ENCODE data around the gene NDUFAF3. TPM values are rescaled to one million over a fixed set of nuclear protein-coding genes. Genes with fewer than 3 reads are reported as not detected.

Gene NDUFAF3
- total and polyA plus RNA-seq, 12 donors, result 154 to 280 (median 170) TPM

GRCh38 chr3:48984663-48985062 lies 37.3 kb upstream of the NDUFAF3 start:
- H3K9me3 ChIP-seq, result no peaks in the 10 kb centered on the region
- no peak overlapping the region for H3K4me3 ChIP-seq
- intact Hi-C loops (cut with DNase I), result loop anchor here in 5 of 10 donors (5.0 kb wide), 3 partner anchors 108 to 468 kb away; partner anchors contain the start of gene QRICH1 (in 2 of the 5)
- H3K27me3 ChIP-seq, result no peaks in the 10 kb centered on the region
- DNase-seq (no peak), ATAC-seq (no peak)
- peaks cover 0 to 76% (median 51%) of the 10 kb centered on the region in 9 donors for H3K36me3 ChIP-seq
- no peak overlapping the region for H3K27ac ChIP-seq
- TF ChIP-seq CTCF (IDR thresholded peaks at IDR 0.05), result no peak
- H3K4me1 ChIP-seq, result peaks cover 8 to 27% (median 11%) of the 10 kb centered on the region in 9 donors

GRCh38 chr3:48985831-48986376 lies 36.0 kb upstream of the NDUFAF3 start:
- peaks cover 0 to 64% (median 39%) of the 10 kb centered on the region in 9 donors for H3K36me3 ChIP-seq
- no peaks in the 10 kb centered on the region for H3K27me3 ChIP-seq
- ATAC-seq (no peak), DNase-seq (no peak)
- no peaks in the 10 kb centered on the region for H3K9me3 ChIP-seq
- intact Hi-C loops (cut with DNase I), result loop anchor here in 5 of 10 donors (5.0 kb wide), 3 partner anchors 106 to 466 kb away; partner anchors contain the start of gene QRICH1 (in 2 of the 5)
- peaks cover 8 to 23% (median 16%) of the 10 kb centered on the region in 9 donors for H3K4me1 ChIP-seq
- 87 to 94% methylated on average over 7 of the region's 7 CpGs for WGBS, 2 donors
- H3K27ac ChIP-seq, result no peak overlapping the region
- H3K4me3 ChIP-seq, result no peak overlapping the region
- no peak for TF ChIP-seq CTCF (IDR thresholded peaks at IDR 0.05)

- H3K27me3 ChIP-seq, result no peaks in the 10 kb centered on the region
- no peaks in the 10 kb centered on the region for H3K9me3 ChIP-seq
- H3K27ac ChIP-seq, result peak overlapping the region; percentile 71 to 93 (median 88)
- intact Hi-C loops (cut with DNase I), result loop anchor here in 6 of 10 donors (1.0 to 5.0 kb wide), 5 partner anchors 32 to 463 kb away; partner anchors contain the start of genes QRICH1 (in 2 of the 6) and NDUFAF3 (in 1 of the 6)
- 5 to 7% methylated on average over 21 of the region's 21 CpGs for WGBS, 2 donors
- peaks cover 8 to 40% (median 28%) of the 10 kb centered on the region in 9 donors for H3K4me1 ChIP-seq
- H3K4me3 ChIP-seq, result peak overlapping the region; percentile 55 to 95 (median 82)
- DNase-seq (no peak), ATAC-seq (peak in 2 of 8 donors; percentile 5 to 12)
- peaks cover 0 to 30% (median 13%) of the 10 kb centered on the region in 9 donors for H3K36me3 ChIP-seq
- TF ChIP-seq CTCF (IDR thresholded peaks at IDR 0.05), result no peak
Measured at GRCh38 chr3:48989126-48989795, 32.7 kb upstream of the NDUFAF3 start.

GRCh38 chr3:48989796-48990635 lies 31.9 kb upstream of the NDUFAF3 start, which contains the start of gene P4HTM:
P4HTM (plus strand) TSS chr3:48990241; CDS start chr3:48990257, 16 bp downstream.
- peak within 1 kb of the TSS; percentile 55 to 95 (median 82) for H3K4me3 ChIP-seq
- 0 to 1% methylated on average over 90 to 91 of the region's 91 CpGs for WGBS, 2 donors
- H3K4me1 ChIP-seq, result peaks cover 8 to 40% (median 26%) of the 10 kb centered on the region in 9 donors
- H3K27me3 ChIP-seq, result no peaks in the 10 kb centered on the region
- peak; percentile 84 to 92 (median 90) for ATAC-seq
- peak within 1 kb of the TSS; percentile 71 to 93 (median 88) for H3K27ac ChIP-seq
- H3K9me3 ChIP-seq, result no peaks in the 10 kb centered on the region
- intact Hi-C loops (cut with DNase I), result loop anchor here in 7 of 10 donors (1.0 to 10.0 kb wide), 6 partner anchors 31 to 462 kb away; partner anchors contain the start of genes QRICH1 (in 3 of the 7) and NDUFAF3 (in 1 of the 7)
- DNase-seq, result peak; percentile 83 to 88
- peak in 8 of 9 donors; percentile 27 to 65 (median 36) for TF ChIP-seq CTCF (IDR thresholded peaks at IDR 0.05)
- peaks cover 0 to 26% (median 9%) of the 10 kb centered on the region in 9 donors for H3K36me3 ChIP-seq

Measured in heart right ventricle (tissue), 16 donors.